SK-N-SH treated with all-trans-retinoic acid at 6 μM for 48 hours (cell line): ENCODE data around the gene LRRC8C.

Experiments used
- ATAC-seq: fragments of 200-7000 bp; cut with Tn5 transposase; 3 replicates; pipeline ENCODE4 v1.9.1; 2020; ENCODE audit warnings: mild to moderate bottlenecking, moderate library complexity
- ARNTL ChIP-seq: fragments of 450-650 bp; formaldehyde crosslinking; IDR thresholded peaks from 2 replicates; pipeline ENCODE4 v1.5.0; 2020; ENCODE audit warnings: low read depth, mild to moderate bottlenecking, moderate library complexity, borderline replicate concordance
- CSDC2 ChIP-seq: fragments of 250-450 bp; sonication (Bioruptor Pico); IDR thresholded peaks from 2 replicates; pipeline ENCODE4 v1.5.0; 2020; ENCODE audit warnings: mild to moderate bottlenecking, moderate library complexity
- ESRRG ChIP-seq: fragments of 250-450 bp; sonication (Bioruptor Pico); IDR thresholded peaks from 2 replicates; pipeline ENCODE4 v1.6.1; 2021; ENCODE audit warnings: mild to moderate bottlenecking
- GLIS3 ChIP-seq: fragments of 250-450 bp; sonication (Bioruptor Pico); IDR thresholded peaks from 2 replicates; pipeline ENCODE4 v1.5.0; 2020; ENCODE audit warnings: mild to moderate bottlenecking, moderate library complexity
- ISL1 ChIP-seq: fragments of 250-450 bp; sonication (Bioruptor Pico); IDR thresholded peaks from 2 replicates; pipeline ENCODE4 v2.1.2; 2022; ENCODE audit warnings: mild to moderate bottlenecking, moderate library complexity
- OSR1 ChIP-seq: fragments of 250-450 bp; sonication (Bioruptor Pico); IDR thresholded peaks from 2 replicates; pipeline ENCODE4 v1.8.0; 2022; ENCODE audit warnings: moderate library complexity, mild to moderate bottlenecking, inconsistent platforms
- RARB ChIP-seq: fragments of 250-450 bp; sonication (Bioruptor Pico); IDR thresholded peaks from 2 replicates; pipeline ENCODE4 v1.8.0; 2021; ENCODE audit warnings: mild to moderate bottlenecking, moderate library complexity
- TCF4 ChIP-seq: fragments of 250-450 bp; sonication (Bioruptor Pico); IDR thresholded peaks from 2 replicates; pipeline ENCODE4 v1.8.0; 2021; ENCODE audit warnings: mild to moderate bottlenecking, moderate library complexity, borderline replicate concordance
- TOX ChIP-seq: fragments of 250-450 bp; sonication (Bioruptor Pico); IDR thresholded peaks from 2 replicates; pipeline ENCODE4 v1.8.0; 2021; ENCODE audit warnings: mild to moderate bottlenecking, moderate library complexity, borderline replicate concordance
- ZC3H10 ChIP-seq: fragments of 250-450 bp; sonication (Bioruptor Pico); IDR thresholded peaks from 2 replicates; pipeline ENCODE4 v1.5.1; 2021; ENCODE audit warnings: mild to moderate bottlenecking, moderate library complexity
- ZFP3 ChIP-seq: fragments of 250-450 bp; sonication (Bioruptor Pico); IDR thresholded peaks from 2 replicates; pipeline ENCODE4 v1.5.0; 2020; ENCODE audit warnings: mild to moderate bottlenecking, moderate library complexity
- ZNF565 ChIP-seq: fragments of 450-650 bp; formaldehyde crosslinking; conservative IDR thresholded peaks from 2 replicates; pipeline ENCODE4 v1.5.0; 2020; ENCODE audit warnings: low read depth, mild to moderate bottlenecking, moderate library complexity
- ZNF70 ChIP-seq: fragments of 450-650 bp; formaldehyde crosslinking; IDR thresholded peaks from 2 replicates; pipeline ENCODE4 v1.5.0; 2020; ENCODE audit warnings: mild to moderate bottlenecking, moderate library complexity
- ZNF8 ChIP-seq: fragments of 450-650 bp; formaldehyde crosslinking; IDR thresholded peaks from 2 replicates; pipeline ENCODE4 v1.5.0; 2020; ENCODE audit warnings: mild to moderate bottlenecking, moderate library complexity
- TF ChIP-seq, protein P1 (sequence below): fragments of 250-450 bp; sonication (Bioruptor Pico); IDR thresholded peaks from 2 replicates; pipeline ENCODE4 v1.5.0; 2020; ENCODE audit warnings: mild to moderate bottlenecking, moderate library complexity
- TF ChIP-seq, protein P2 (sequence below): fragments of 250-450 bp; sonication (Bioruptor Pico); IDR thresholded peaks from 2 replicates; pipeline ENCODE4 v1.8.0; 2020; ENCODE audit warnings: mild to moderate bottlenecking, moderate library complexity, borderline replicate concordance
- TF ChIP-seq, protein P3 (sequence below): fragments of 250-450 bp; sonication (Bioruptor Pico); IDR thresholded peaks from 2 replicates; pipeline ENCODE4 v1.5.1; 2021; ENCODE audit warnings: mild to moderate bottlenecking, moderate library complexity
- TF ChIP-seq, protein P4 (sequence below): fragments of 250-450 bp; sonication (Bioruptor Pico); IDR thresholded peaks from 2 replicates; pipeline ENCODE4 v1.5.1; 2020; ENCODE audit warnings: low read depth, mild to moderate bottlenecking, moderate library complexity

The LRRC8C gene

DNA sequence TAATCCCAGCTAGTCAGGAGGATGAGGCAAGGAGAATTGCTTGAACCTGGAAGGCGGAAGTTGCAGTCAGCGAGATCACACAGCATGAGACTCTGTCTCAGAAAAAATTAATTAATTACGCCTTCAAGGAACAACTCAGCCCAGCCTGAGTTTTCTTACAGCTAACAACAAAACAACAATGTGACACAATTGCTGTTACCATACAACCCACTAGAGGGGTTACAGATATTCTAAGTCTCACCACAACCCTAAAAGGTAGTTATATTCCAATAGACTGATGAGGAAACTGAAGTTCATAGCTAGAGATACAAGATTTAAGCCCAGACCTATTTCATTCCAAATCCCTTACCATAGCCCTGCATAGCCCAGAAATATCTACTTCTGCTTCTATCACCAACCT is 2.9 kb upstream of the LRRC8C start (continued):
- TF ChIP-seq, protein P1, sequence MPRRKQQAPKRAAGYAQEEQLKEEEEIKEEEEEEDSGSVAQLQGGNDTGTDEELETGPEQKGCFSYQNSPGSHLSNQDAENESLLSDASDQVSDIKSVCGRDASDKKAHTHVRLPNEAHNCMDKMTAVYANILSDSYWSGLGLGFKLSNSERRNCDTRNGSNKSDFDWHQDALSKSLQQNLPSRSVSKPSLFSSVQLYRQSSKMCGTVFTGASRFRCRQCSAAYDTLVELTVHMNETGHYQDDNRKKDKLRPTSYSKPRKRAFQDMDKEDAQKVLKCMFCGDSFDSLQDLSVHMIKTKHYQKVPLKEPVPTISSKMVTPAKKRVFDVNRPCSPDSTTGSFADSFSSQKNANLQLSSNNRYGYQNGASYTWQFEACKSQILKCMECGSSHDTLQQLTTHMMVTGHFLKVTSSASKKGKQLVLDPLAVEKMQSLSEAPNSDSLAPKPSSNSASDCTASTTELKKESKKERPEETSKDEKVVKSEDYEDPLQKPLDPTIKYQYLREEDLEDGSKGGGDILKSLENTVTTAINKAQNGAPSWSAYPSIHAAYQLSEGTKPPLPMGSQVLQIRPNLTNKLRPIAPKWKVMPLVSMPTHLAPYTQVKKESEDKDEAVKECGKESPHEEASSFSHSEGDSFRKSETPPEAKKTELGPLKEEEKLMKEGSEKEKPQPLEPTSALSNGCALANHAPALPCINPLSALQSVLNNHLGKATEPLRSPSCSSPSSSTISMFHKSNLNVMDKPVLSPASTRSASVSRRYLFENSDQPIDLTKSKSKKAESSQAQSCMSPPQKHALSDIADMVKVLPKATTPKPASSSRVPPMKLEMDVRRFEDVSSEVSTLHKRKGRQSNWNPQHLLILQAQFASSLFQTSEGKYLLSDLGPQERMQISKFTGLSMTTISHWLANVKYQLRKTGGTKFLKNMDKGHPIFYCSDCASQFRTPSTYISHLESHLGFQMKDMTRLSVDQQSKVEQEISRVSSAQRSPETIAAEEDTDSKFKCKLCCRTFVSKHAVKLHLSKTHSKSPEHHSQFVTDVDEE = no peak
- TF ChIP-seq ZNF565 = no peak
- no peak for TF ChIP-seq ZNF70 (CRISPR knock-in tag)

DNA sequence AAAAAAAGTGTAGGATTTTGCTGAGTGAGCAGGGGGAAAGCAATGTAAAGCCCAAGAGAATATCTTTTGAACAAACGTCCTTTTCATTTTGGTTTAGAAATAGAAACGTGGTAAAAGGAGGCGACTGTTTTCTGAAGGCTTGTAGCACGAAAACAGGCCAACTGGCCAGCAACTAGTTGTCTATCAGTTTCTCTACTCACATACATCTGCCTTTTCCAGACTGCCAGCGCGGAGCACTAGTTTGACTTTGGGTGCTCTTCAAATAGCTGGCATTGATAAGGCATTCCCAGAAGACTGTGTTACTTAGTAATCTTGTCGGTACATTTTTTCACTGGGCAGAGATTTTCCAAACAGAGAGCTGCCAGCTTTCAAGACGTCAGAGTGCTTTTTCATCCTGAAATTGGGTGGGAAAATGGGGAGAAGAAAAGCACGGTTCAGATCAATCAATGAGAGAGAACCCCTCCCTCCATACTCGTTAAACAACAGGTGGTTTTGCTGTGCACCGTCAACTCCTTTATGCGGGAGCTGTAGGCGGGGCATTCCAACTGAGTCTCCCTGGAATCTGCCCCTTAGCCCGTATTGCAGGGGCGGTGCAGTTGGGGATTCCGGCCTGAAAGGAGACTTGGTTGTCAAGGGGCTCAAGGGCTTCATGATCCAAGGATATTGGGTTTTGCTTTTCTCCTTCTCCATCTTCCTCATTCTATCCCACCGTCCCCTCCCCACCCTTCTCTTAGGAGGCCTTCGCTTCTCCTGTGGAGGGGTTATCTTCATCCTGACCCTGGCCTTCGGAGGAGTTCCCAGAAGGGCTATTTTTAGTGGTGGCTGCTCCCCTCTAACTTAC is 884 bp upstream of the LRRC8C start:
- TF ChIP-seq CSDC2 (CRISPR knock-in tag) = no peak
- TF ChIP-seq, protein P2, sequence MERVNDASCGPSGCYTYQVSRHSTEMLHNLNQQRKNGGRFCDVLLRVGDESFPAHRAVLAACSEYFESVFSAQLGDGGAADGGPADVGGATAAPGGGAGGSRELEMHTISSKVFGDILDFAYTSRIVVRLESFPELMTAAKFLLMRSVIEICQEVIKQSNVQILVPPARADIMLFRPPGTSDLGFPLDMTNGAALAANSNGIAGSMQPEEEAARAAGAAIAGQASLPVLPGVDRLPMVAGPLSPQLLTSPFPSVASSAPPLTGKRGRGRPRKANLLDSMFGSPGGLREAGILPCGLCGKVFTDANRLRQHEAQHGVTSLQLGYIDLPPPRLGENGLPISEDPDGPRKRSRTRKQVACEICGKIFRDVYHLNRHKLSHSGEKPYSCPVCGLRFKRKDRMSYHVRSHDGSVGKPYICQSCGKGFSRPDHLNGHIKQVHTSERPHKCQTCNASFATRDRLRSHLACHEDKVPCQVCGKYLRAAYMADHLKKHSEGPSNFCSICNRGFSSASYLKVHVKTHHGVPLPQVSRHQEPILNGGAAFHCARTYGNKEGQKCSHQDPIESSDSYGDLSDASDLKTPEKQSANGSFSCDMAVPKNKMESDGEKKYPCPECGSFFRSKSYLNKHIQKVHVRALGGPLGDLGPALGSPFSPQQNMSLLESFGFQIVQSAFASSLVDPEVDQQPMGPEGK = no peak
- TF ChIP-seq GLIS3 = no peak
- TF ChIP-seq ESRRG (CRISPR knock-in tag) = no peak
- TF ChIP-seq OSR1 (CRISPR knock-in tag) = no peak
- no peak for TF ChIP-seq RARB
- TF ChIP-seq ISL1 (CRISPR knock-in tag) = no peak
- TF ChIP-seq, protein P3, sequence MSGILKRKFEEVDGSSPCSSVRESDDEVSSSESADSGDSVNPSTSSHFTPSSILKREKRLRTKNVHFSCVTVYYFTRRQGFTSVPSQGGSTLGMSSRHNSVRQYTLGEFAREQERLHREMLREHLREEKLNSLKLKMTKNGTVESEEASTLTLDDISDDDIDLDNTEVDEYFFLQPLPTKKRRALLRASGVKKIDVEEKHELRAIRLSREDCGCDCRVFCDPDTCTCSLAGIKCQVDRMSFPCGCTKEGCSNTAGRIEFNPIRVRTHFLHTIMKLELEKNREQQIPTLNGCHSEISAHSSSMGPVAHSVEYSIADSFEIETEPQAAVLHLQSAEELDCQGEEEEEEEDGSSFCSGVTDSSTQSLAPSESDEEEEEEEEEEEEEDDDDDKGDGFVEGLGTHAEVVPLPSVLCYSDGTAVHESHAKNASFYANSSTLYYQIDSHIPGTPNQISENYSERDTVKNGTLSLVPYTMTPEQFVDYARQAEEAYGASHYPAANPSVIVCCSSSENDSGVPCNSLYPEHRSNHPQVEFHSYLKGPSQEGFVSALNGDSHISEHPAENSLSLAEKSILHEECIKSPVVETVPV (CRISPR knock-in tag) = no peak
- TF ChIP-seq TOX (CRISPR knock-in tag) = no peak
- no peak for TF ChIP-seq ZNF70 (CRISPR knock-in tag)
- no peak for TF ChIP-seq ZC3H10 (CRISPR knock-in tag)
- TF ChIP-seq ZFP3 (CRISPR knock-in tag) = no peak
- TF ChIP-seq, protein P4, sequence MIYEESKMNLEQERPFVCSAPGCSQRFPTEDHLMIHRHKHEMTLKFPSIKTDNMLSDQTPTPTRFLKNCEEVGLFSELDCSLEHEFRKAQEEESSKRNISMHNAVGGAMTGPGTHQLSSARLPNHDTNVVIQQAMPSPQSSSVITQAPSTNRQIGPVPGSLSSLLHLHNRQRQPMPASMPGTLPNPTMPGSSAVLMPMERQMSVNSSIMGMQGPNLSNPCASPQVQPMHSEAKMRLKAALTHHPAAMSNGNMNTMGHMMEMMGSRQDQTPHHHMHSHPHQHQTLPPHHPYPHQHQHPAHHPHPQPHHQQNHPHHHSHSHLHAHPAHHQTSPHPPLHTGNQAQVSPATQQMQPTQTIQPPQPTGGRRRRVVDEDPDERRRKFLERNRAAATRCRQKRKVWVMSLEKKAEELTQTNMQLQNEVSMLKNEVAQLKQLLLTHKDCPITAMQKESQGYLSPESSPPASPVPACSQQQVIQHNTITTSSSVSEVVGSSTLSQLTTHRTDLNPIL = no peak
- TF ChIP-seq ZNF565 = no peak
- no peak for TF ChIP-seq TCF4 (CRISPR knock-in tag)
- TF ChIP-seq, all 23 proteins: peak for 0
- ATAC-seq = no peak

DNA sequence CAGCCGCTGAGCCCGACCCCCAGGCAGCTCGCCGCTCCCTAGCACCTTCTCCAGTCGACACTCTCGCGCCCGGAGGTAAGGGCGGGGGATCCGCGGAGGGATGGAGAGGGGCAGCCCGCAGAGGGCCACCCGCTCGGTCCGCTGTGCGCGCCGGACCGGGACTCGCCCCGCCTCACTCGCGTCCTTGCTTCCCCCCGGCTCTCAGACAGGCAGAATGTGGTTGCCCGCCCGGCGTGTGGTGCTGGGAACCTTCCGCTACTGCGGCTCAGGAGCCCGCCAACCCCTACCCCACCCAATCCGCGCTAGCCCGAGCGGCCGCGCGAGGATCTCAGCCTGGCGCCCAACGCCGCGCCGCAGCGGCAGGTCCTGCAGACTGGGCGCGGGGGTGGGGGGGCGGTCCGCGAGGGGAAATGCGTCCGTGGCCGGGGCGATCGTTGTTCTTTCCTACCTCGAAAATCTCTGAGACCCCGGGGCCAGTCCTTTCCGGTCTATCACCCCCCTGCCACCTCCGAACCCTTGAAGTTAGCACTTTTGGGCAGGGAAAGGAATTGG is 404 bp downstream of the LRRC8C start:
- ATAC-seq = peak; percentile 69
- no peak for TF ChIP-seq ARNTL (CRISPR knock-in tag)
- TF ChIP-seq ZFP3 (CRISPR knock-in tag) = peak; percentile 36; the same call in 1 of the 2 replicates

DNA sequence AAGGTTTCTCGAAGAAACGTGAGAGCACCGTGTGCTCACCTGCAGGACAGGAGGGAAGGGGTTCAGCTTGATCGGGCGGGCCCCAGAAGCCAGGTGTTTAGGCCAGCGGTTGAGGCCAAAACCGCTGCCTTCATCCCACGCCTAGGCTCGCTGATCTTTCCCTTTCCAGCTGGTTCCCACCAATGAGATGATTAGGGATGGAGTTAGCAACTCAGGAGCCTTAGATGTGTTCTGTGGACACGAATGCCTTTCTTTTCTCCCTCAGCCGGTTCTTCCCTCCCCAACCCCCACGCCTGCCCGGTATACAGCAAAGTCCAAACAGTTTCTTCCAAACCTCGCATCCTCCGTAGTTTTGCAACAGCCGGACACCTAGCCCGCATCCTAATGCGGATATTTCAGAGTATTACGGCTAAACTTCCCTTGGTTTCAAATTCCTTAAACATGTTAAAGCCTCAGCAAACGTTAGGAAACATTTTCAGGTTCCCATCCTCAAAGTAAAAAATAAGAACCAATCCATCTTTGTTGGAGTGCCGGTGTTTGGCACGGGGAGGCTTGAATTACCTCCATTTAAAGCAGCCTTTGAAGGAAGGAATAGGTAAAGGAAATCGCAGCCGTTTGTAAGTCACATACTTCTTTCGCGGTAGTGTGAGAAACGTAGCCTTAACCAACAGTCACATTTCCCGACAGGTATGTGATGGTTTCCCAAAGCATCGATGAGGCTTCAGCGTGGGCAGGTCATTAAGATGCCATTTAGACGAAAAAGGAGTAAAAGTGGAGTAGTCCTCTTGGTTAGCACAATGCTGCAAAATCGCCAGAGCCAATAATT is 1.1 kb downstream of the LRRC8C start:
- peak; percentile 29 for ATAC-seq
- no peak for TF ChIP-seq GLIS3
- TF ChIP-seq ZNF8 (CRISPR knock-in tag) = no peak
- no peak for TF ChIP-seq OSR1 (CRISPR knock-in tag)
- TF ChIP-seq TOX (CRISPR knock-in tag) = no peak
